PFSK-1 (cell line): Measurements from ENCODE around the gene TAS2R60.

Experiments used
- FOXP2 ChIP-seq: optimal IDR thresholded peaks from 2 replicates; pipeline ENCODE3; 2011; ENCODE audit warnings: borderline replicate concordance, control low read depth, inconsistent platforms; ENCODE audit not compliant: insufficient read depth; ENCODE audit errors: extremely low read length, extremely low read depth
- POLR2AphosphoS5 ChIP-seq: IDR thresholded peaks from 2 replicates; pipeline ENCODE4 v1.6.1; 2012; ENCODE audit warnings: low read depth, mild to moderate bottlenecking, control low read depth, low read length, moderate library complexity
- SIN3A ChIP-seq: IDR thresholded peaks from 2 replicates; pipeline ENCODE4 v1.6.1; 2012; ENCODE audit warnings: mild to moderate bottlenecking, low read length, moderate library complexity, borderline replicate concordance; ENCODE audit not compliant: insufficient read depth
- TAF1 ChIP-seq: IDR thresholded peaks from 2 replicates; pipeline ENCODE4 v1.6.1; 2012; ENCODE audit warnings: low read length, control low read depth, borderline replicate concordance; ENCODE audit not compliant: insufficient read depth
- TF ChIP-seq, protein P1 (sequence below), 2 experiments: IDR thresholded peaks; 2 replicates each; pipeline versions ENCODE4 v1.6.1 to v1.8.0; 2011 to 2012; ENCODE audit warnings: low read depth in 2 of 2, low read length in 2 of 2, control low read depth in 1 of 2, inconsistent platforms in 1 of 2, mild to moderate bottlenecking in 1 of 2, moderate library complexity in 1 of 2; ENCODE audit not compliant: insufficient read depth in 1 of 2

The TAS2R60 gene

GRCh38 chr7:143452495-143452894 is 9.2 kb downstream of the TAS2R60 start:
- TF ChIP-seq, protein P1, sequence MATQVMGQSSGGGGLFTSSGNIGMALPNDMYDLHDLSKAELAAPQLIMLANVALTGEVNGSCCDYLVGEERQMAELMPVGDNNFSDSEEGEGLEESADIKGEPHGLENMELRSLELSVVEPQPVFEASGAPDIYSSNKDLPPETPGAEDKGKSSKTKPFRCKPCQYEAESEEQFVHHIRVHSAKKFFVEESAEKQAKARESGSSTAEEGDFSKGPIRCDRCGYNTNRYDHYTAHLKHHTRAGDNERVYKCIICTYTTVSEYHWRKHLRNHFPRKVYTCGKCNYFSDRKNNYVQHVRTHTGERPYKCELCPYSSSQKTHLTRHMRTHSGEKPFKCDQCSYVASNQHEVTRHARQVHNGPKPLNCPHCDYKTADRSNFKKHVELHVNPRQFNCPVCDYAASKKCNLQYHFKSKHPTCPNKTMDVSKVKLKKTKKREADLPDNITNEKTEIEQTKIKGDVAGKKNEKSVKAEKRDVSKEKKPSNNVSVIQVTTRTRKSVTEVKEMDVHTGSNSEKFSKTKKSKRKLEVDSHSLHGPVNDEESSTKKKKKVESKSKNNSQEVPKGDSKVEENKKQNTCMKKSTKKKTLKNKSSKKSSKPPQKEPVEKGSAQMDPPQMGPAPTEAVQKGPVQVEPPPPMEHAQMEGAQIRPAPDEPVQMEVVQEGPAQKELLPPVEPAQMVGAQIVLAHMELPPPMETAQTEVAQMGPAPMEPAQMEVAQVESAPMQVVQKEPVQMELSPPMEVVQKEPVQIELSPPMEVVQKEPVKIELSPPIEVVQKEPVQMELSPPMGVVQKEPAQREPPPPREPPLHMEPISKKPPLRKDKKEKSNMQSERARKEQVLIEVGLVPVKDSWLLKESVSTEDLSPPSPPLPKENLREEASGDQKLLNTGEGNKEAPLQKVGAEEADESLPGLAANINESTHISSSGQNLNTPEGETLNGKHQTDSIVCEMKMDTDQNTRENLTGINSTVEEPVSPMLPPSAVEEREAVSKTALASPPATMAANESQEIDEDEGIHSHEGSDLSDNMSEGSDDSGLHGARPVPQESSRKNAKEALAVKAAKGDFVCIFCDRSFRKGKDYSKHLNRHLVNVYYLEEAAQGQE (IDR thresholded peaks at IDR 0.05; ENCODE audit: insufficient read depth in 1 of 2, low read depth in 2 of 2, low read length in 2 of 2) = no peak
- TF ChIP-seq SIN3A (no peak), TAF1 (no peak), FOXP2 (no peak), POLR2AphosphoS5 (no peak)

DNA sequence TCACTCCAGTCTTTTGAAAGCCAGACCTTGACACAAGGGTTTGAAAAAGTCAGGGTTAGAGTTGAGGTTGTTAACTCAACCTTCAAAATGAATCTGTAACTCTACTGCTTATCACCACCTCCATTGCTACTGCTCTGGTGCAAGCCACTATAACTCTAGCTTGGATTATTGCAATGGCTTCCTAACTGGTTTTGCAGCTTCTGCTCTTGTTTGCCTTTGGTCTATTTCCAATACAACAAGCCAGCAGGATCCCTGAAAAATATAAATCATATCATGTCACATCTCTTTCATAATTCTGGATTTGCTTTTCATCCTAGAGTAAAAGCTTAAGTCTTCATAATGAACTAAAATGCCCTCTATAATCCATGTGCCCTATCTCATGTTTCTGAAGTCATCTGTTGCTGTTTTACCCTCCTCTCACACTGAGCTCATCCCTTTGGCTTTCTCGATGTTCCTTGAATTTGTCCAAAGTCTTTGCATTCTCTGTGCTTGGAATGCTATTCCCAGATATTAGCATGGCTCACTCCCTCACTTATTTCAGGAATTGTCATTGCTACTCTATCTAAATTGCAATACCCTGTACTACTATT is 10.9 kb downstream of the TAS2R60 start:
- TF ChIP-seq FOXP2 (no peak), SIN3A (no peak), TAF1 (no peak), POLR2AphosphoS5 (no peak)
- TF ChIP-seq, protein P1 (IDR thresholded peaks at IDR 0.05; ENCODE audit: insufficient read depth in 1 of 2, low read depth in 2 of 2, low read length in 2 of 2) = no peak

GRCh38 chr7:143455491-143455890 is 12.2 kb downstream of the TAS2R60 start:
- TF ChIP-seq, protein P1 (IDR thresholded peaks at IDR 0.05; ENCODE audit: insufficient read depth in 1 of 2, low read depth in 2 of 2, low read length in 2 of 2) = no peak
- TF ChIP-seq FOXP2 = no peak
- TF ChIP-seq POLR2AphosphoS5 = no peak
- no peak for TF ChIP-seq SIN3A
- TF ChIP-seq TAF1 = no peak

DNA sequence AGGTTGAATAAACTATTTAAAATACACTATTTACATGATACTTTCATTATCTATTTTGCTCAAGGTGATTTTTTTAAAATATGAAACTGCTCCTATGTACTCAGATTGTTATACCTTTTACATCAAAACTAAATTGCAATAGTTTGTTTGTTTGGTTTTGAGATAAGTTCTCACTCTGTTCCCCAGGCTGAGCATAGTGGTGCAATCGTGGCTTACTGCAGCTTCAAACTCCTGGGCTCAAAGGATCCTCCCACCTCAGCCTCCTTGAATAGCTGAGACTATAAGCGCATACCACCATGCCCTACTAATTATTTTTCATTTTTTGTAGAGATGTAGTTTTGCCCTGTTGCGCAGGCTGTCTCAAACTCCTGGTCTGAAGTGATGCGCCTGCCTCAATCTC is 12.7 kb downstream of the TAS2R60 start:
- no peak for TF ChIP-seq SIN3A
- TF ChIP-seq TAF1 = no peak
- TF ChIP-seq POLR2AphosphoS5 = no peak
- TF ChIP-seq, protein P1 (IDR thresholded peaks at IDR 0.05; ENCODE audit: insufficient read depth in 1 of 2, low read depth in 2 of 2, low read length in 2 of 2) = no peak
- TF ChIP-seq FOXP2 = no peak

- TF ChIP-seq, protein P1 (IDR thresholded peaks at IDR 0.05; ENCODE audit: insufficient read depth in 1 of 2, low read depth in 2 of 2, low read length in 2 of 2) = no peak
- no peak for TF ChIP-seq POLR2AphosphoS5
- TF ChIP-seq SIN3A = no peak
- TF ChIP-seq FOXP2 = no peak
- no peak for TF ChIP-seq TAF1
These were observed 13.9 kb downstream of the TAS2R60 start for GRCh38 chr7:143456992-143457793.
